Thymus (tissue), 11 donors: ENCODE data around the gene XYLB. TPM values are rescaled to one million over a fixed set of nuclear protein-coding genes. Genes with fewer than 3 reads are reported as not detected.
A peak's percentile ranks its signal among the peaks of the same experiment; 100 is the strongest.
"Not testable (repeated sequence)": the region's sequence is repeated elsewhere in the genome, so short reads cannot be mapped to it uniquely, and the experiment has no call there.

Experiments used
- DNase-seq, 9 donors: peaks; one replicate each; pipeline ENCODE4 v3.0.0-alpha.2; 2013; ENCODE audit warnings: low spot score in 9 of 9, low read depth in 6 of 9, missing footprints in 1 of 9
- H3K27ac ChIP-seq, 2 donors: one replicate each; pipeline ENCODE4 v1.5.1; 2013; ENCODE audit warnings: control low read depth in 1 of 2, low read depth in 1 of 2, low read length in 1 of 2, mild to moderate bottlenecking in 1 of 2, moderate library complexity in 1 of 2
- H3K27me3 ChIP-seq, 2 donors: one replicate each; pipeline ENCODE4 v1.5.1; 2013; ENCODE audit warnings: low read length in 1 of 2; ENCODE audit not compliant: control insufficient read depth in 2 of 2, insufficient read depth in 1 of 2
- H3K36me3 ChIP-seq, 2 donors: one replicate each; pipeline ENCODE4 v1.5.1; 2013; ENCODE audit warnings: low read length in 1 of 2, mild to moderate bottlenecking in 1 of 2, moderate library complexity in 1 of 2; ENCODE audit not compliant: control insufficient read depth in 2 of 2, insufficient read depth in 2 of 2
- H3K4me1 ChIP-seq, 2 donors: one replicate each; pipeline ENCODE4 v1.5.1; 2013; ENCODE audit warnings: low read length in 2 of 2; ENCODE audit not compliant: control insufficient read depth in 2 of 2, insufficient read depth in 2 of 2
- H3K4me3 ChIP-seq, 2 donors: one replicate each; pipeline ENCODE4 v1.5.1; 2013; ENCODE audit warnings: low read length in 2 of 2, control low read depth in 1 of 2, mild to moderate bottlenecking in 1 of 2
- H3K9me3 ChIP-seq, 2 donors: one replicate each; pipeline ENCODE4 v1.5.1; 2013; ENCODE audit warnings: low read length in 1 of 2, mild to moderate bottlenecking in 1 of 2; ENCODE audit not compliant: control insufficient read depth in 2 of 2, insufficient read depth in 1 of 2
- WGBS: extraction: QIAGEN DNeasy Blood & Tissue Kit; methylation state at CpG from one replicate; pipeline ENCODE4 v1.1.7; 2013; 5-methylcytosine and 5-hydroxymethylcytosine counted together
- polyA plus RNA-seq: library from polyadenylated mRNA; stranded (reverse); fragments of 200-250 nt; gene quantifications from one replicate; pipeline ENCODE4 v1.2.3, GENCODE V29; 2013
- total RNA-seq: library from RNA; stranded (reverse); fragments of 120-200 nt; gene quantifications from one replicate; pipeline ENCODE4 v1.2.4, GENCODE V29; 2013
- donor health status: healthy.

XYLB gene
- total and polyA plus RNA-seq, 2 donors: 0.43 to 2.2 TPM

- WGBS: 96% methylated on average over 5 of the region's 5 CpGs
- peak in 1 of 9 donors; percentile 44 for DNase-seq
- not testable (repeated sequence) for H3K27me3 ChIP-seq, H3K36me3 ChIP-seq, H3K27ac ChIP-seq, H3K4me3 ChIP-seq, H3K4me1 ChIP-seq
- H3K9me3 ChIP-seq: peaks cover 6 to 31% of the 10 kb centered on the region in 2 donors
These were observed 86.5 kb downstream of the XYLB start for GRCh38 chr3:38432871-38433658.

- peaks cover 6 to 35% of the 10 kb centered on the region in 2 donors for H3K9me3 ChIP-seq
- H3K4me1 ChIP-seq, H3K27ac ChIP-seq, H3K27me3 ChIP-seq, H3K36me3 ChIP-seq, H3K4me3 ChIP-seq, DNase-seq: not testable (repeated sequence)
- 93% methylated on average over 2 of the region's 2 CpGs for WGBS
These were observed 87.1 kb downstream of the XYLB start for GRCh38 chr3:38433661-38434060.

- not testable (repeated sequence) for DNase-seq, H3K27me3 ChIP-seq, H3K36me3 ChIP-seq, H3K27ac ChIP-seq, H3K4me1 ChIP-seq, H3K4me3 ChIP-seq
- WGBS: 26% methylated on average over 5 of the region's 5 CpGs
- peaks cover 0 to 23% of the 10 kb centered on the region in 2 donors for H3K9me3 ChIP-seq
These were observed 92.0 kb downstream of the XYLB start for GRCh38 chr3:38438436-38439069.

- H3K9me3 ChIP-seq: peaks cover 0 to 13% of the 10 kb centered on the region in 2 donors
- not testable (repeated sequence) for H3K4me3 ChIP-seq, H3K36me3 ChIP-seq, DNase-seq, H3K27me3 ChIP-seq, H3K27ac ChIP-seq, H3K4me1 ChIP-seq
- WGBS: over 99% methylated on average over 4 of the region's 4 CpGs
These were observed 96.6 kb downstream of the XYLB start for GRCh38 chr3:38443205-38443604.

GRCh38 chr3:38446085-38446686 lies 99.6 kb downstream of the XYLB start:
- no peaks in the 10 kb centered on the region for H3K4me1 ChIP-seq
- H3K4me3 ChIP-seq: no peak overlapping the region
- 89% methylated on average over 2 of the region's 2 CpGs for WGBS
- no peak for DNase-seq
- no peaks in the 10 kb centered on the region for H3K9me3 ChIP-seq
- H3K36me3 ChIP-seq: no peaks in the 10 kb centered on the region
- no peak overlapping the region for H3K27ac ChIP-seq
- H3K27me3 ChIP-seq: no peaks in the 10 kb centered on the region

- Histone ChIP-seq H3K4me1 (no peaks in the 10 kb centered on the region), H3K9me3 (no peaks in the 10 kb centered on the region), H3K27me3 (no peaks in the 10 kb centered on the region), H3K36me3 (no peaks in the 10 kb centered on the region), H3K4me3 (no peak overlapping the region), H3K27ac (no peak overlapping the region)
- DNase-seq: no peak
These were observed 100.2 kb downstream of the XYLB start for GRCh38 chr3:38446812-38447211.

- Histone ChIP-seq H3K36me3 (no peaks in the 10 kb centered on the region), H3K27ac (no peak overlapping the region)
These were observed 104.3 kb downstream of the XYLB start for GRCh38 chr3:38450853-38451252.

GRCh38 chr3:38453075-38453912 lies 106.7 kb downstream of the XYLB start, which contains the start of gene ACVR2B:
Gene ACVR2B (plus strand): TSS chr3:38453890. CDS start chr3:38454323, 433 bp downstream.
- peak within 1 kb of the TSS; percentile 68 to 85 for H3K27ac ChIP-seq
- DNase-seq: peak in 8 of 9 donors; percentile 65 to 93 (median 84)
- WGBS: 13% methylated on average over 48 of the region's 48 CpGs
- peak within 1 kb of the TSS; percentile 76 to 97 for H3K4me3 ChIP-seq
- no peaks in the 10 kb centered on the region for H3K36me3 ChIP-seq
- H3K4me1 ChIP-seq: peaks cover 13 to 27% of the 10 kb centered on the region in 2 donors
- H3K27me3 ChIP-seq: peaks cover 0 to 5% of the 10 kb centered on the region in 2 donors
- peaks cover 0 to 8% of the 10 kb centered on the region in 2 donors for H3K9me3 ChIP-seq

More at GRCh38 chr3:38450853-38451252, 104.3 kb downstream of the XYLB start:
- DNase-seq: no peak
- Histone ChIP-seq H3K4me1 (peaks cover 9 to 12% of the 10 kb centered on the region in 2 donors), H3K4me3 (no peak overlapping the region), H3K9me3 (peaks cover 0 to 8% of the 10 kb centered on the region in 2 donors), H3K27me3 (peaks cover 0 to 5% of the 10 kb centered on the region in 2 donors)
- WGBS: 98% methylated on average over 3 of the region's 3 CpGs
